HK-2 (cell line): ENCODE data around the gene ATP2A3.
"Not testable (repeated sequence)": the region's sequence is repeated elsewhere in the genome, so short reads cannot be mapped to it uniquely, and the experiment has no call there.

ENCODE experiments used
- DNase-seq: peaks from one replicate; pipeline ENCODE4 v3.0.0-alpha.2; 2018; ENCODE audit not compliant: unreplicated experiment

The ATP2A3 gene

DNA sequence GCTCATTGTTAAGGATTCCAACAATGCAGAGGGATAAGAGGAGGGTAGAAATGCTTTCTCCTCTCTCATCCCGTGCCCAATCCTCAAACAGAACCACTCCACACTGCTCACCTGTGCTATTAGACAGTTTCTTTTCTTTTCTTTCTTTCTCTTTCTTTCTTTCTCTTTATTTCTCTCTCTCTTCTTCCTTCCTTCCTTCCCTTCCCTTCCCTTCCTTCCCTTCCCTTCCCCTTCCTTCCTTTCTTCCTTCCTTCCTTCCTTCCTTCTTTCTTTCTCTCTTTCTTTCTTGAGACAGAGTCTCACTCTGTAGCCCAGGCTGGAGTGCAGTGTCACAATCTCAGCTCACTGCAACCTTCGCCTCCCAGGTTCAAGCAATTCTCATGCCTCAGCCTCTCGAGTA, 27.5 kb upstream of the ATP2A3 start:
- not testable (repeated sequence) for DNase-seq

DNA sequence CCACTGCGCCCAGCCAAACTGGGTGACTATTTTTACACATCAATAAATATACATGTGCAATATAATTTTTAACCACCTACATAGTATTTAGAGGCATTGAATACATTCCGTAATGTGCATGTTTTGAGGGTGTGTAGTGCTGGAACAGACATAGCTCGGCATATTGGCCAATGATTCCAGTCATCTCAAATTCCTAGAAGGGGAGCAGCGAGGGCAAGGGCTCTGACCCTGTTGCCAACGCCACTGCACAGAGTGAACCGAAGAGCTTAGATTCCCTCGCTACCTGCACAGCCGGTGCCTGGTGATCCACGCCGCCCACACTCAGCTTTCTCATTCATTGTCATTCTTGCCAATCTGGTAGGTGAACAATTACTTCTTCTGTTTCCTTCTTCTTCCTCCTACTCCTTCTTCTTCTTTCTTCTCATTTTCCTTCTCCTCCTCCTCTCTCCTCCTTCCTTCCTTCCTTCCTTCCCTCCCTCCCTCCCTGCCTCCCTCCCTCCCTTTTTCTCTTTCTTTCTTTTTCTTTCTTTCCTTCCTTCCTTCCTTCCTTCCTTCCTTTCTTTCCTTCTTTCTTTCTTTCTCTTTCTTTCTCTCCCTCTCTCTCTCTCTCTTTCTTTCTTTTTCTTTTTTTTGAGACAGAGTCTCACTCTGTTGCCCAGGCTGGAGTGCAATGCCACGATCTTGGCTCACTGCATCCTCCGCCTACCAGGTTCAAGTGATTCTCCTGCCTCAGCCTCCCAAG, 26.3 kb upstream of the ATP2A3 start:
- no peak for DNase-seq

DNA sequence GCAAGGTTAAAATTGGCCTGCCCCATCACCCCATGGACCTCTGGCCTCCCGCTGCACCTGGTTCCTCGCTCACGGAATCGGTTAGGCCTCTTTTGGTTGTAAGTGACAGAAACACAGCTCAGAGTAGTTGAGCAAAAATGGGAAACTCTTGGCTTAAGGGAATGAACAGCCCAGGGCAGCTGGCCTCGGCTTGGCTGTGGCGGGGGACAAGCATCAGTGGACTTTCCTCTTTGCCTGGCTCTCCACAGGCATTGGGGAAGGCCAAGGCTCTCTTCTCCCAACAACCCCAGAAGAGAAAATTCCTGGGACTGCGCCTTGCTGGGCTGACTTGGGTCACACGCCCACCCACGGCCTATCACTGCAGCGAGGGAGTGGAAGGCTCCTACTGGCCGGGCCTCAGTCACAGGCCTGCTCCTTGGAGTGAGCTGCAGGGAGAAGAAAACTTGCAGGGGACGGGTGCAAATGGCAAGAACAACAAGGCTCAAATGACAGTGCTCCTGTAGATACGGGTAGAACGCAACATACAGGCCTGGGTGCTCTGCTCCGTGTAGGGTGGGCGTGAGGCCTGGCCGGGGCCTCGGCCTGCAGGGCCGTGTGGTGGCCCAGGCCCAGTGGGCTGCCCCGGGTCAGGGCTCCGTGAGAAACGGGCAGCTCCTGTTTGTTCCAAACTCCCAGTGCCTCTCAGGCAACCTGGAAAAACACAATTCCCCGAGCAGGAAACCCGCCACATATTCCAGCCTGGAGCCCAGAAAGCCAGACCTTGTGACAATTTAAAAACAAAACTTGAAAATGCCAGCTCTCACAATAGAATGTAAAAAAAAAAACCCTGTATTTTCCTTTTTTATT, 25.0 kb upstream of the ATP2A3 start:
- DNase-seq: no peak

- DNase-seq: no peak
These were observed 24.2 kb upstream of the ATP2A3 start for GRCh38 chr17:3988297-3989040.

DNA sequence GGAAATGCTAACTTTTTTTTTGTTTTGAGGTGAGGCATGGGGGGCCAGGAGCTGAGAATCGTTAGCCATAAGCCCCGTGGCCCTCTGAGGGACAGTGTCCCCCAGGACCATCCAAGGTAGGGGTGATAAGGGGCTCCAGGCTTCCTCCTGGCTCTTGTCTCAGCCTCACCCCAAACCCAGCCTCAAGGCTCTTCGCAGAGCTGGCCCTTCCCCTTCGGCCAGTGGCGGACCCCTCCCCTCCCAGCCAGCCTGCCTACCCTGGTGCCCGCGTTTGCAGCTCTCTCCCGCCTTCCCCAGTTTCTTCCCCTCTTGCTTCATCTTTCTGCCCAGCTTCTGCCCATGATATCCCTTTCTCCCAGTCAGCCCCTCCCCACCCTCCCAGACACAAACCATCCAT, 22.7 kb upstream of the ATP2A3 start:
- DNase-seq: no peak

DNA sequence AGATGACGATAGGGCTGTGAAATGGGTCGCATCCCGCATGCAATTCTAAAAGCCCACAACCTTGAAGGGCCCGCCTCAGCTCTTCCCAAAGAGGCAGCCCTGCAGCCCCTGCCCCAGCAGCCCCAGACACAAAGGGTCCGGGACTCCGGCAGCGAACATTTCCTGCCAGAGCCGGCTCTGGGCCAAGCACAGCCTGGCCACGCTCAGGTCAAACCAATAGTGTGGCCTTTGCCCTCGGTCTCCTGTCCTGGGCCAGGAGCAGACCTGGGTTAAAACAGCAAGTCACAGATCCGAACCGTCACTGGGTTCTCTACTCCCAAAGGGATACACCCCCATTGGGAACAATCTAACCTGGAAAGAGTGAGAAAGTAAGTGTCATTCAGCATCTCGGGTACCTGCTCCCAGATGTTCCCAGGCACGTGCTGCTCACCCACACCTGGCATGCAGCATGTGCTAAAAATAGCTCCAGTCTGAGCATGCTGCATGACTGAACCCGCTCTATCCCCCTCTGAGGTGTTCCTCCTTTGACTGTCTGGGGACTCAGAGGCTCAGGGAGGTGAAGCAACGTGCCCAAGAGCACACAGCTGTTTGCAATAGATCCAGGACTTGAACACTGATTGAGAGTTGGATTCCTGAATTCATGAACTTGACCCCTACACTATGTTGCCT, 22.2 kb upstream of the ATP2A3 start:
- no peak for DNase-seq

GRCh38 chr17:3985846-3986245, 21.6 kb upstream of the ATP2A3 start:
- no peak for DNase-seq

DNA sequence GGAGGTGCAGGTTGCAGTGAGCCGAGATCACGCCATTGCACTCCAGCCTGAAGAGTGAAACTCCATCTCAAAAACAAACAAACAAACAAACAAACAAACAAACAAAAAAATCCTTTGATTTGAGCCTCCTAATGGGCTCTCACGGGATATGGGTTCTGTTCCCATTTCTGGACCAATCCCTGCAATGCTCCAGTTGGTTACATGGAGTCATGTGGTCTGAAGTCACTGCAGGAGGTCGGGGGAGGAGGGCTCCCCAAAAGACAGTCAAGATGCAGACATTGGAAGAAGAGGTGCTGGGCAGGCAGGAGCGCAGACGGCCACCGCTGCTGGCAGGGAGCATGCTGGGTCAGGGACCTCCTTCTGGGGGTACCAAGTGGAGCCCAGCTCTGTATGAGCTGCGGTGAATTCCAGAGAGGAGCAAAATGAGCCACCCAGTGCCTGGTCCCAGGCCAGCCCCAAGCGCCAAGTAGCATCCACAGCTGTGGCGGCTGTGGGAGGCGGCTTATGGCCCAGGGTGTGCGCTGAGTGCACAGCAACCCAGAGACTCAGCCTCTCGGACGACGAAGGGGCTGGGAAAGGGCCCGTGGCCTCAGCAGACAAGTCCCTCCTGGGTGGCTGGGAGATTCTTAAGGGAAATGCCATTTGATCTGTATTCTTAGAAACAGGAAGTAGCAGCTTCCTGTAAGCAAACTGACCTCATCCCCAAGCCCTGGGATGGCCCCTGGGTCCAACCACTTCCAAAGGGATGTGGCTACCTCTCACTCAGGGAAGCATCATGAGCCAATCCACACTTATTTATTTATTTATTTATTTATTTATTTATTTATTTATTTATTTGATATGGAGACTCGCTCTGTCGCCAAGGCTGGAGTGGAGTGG, 19.6 kb upstream of the ATP2A3 start:
- peak; percentile 28 for DNase-seq

- DNase-seq: no peak
These were observed 18.3 kb upstream of the ATP2A3 start for GRCh38 chr17:3982541-3983017.

DNA sequence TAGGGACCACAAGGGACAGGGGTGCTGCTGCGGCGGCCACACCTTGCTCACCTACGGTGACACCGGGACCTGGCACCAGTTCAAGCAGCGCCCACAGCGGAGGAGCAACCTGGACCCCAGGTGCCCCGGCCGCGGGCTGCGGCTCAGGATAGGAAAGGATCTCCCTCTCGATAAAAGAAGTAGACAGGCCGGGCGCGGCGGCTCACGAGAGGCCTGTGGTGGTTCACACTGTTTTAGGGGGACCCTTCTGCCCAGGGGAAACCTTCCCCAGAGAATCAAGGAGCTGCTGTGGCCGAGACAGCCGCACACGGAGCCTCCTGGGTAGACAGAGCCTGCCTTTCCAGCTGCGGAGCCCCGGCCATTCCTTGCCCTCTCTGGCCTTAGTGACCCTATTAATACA, 17.9 kb upstream of the ATP2A3 start:
- no peak for DNase-seq

GRCh38 chr17:3981455-3981854, 17.2 kb upstream of the ATP2A3 start:
- no peak for DNase-seq

DNA sequence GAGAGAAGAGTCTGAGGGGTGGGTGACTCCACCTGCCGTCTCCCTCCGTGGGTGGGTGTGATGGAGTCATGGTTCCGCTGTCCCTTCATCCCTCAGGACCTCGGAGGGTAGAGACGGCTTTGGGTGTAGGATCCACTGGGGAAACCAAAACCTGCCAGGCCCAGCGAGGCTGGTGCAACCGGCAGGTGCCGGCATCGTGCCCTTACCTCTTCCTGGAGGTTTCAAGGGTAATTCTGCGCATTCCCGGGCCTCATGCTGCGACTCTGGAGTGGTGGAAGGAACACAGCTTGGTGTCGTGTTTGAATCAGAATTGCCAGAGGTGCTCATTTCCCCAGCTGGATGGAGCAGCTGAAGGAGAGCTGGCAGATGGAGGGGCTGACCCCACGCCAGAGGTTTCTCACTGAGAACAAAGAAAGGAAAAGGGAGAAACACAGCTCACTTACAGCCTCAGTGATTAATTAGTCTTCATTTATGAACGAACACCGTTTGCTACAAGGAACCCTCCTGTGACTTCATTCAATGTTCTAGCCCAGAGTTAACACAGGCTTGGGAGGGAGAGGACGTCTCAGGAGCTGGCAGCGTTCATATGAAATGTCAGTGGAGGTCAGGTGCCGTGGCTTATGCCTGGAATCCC, 16.3 kb upstream of the ATP2A3 start:
- DNase-seq: no peak

- DNase-seq: no peak
These were observed 15.0 kb upstream of the ATP2A3 start for GRCh38 chr17:3979290-3979611.

DNA sequence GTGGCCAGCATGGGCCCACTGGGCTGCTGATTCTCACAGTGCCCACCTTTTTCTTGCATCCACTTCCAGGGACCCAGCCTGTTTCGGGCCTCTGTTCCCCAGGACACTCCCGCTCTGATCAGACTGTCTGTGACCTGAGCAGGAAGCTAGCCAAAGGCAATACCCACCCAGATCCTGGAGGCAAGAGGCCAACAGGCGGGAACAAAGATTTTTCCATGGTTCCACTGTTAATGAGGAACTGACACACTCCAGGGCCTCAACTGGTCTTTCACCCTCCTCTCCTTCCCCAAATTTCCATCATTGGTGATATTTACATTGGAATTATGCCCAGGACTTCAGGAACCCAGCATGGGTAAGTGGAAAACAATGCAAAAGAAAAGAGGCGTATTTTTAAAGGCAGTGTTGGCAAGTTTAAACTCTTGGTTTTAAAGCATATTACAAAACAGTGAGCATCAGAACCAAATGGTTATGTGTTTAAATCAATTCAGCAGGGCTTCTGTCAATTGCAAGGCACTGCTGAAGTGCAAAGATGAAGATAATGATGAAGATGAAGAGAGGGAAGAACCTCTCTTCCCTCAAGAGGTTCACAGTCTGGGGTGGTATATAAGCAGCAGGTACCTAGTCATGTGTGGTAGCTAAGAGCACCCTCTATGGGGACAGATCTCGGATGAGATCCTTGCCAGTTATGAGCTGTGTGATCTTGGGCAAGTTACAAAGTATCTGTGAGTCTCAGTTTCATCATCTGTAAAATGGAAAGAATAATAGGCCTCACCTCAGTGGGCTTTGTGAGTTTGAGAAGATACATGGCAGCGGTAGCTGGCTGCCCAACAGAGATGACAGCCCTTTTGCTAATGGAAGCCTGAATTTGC, 14.4 kb upstream of the ATP2A3 start:
- no peak for DNase-seq

- DNase-seq: no peak
These were observed 13.2 kb upstream of the ATP2A3 start for GRCh38 chr17:3977387-3977786.

- no peak for DNase-seq
These were observed 12.5 kb upstream of the ATP2A3 start for GRCh38 chr17:3976675-3977171.

DNA sequence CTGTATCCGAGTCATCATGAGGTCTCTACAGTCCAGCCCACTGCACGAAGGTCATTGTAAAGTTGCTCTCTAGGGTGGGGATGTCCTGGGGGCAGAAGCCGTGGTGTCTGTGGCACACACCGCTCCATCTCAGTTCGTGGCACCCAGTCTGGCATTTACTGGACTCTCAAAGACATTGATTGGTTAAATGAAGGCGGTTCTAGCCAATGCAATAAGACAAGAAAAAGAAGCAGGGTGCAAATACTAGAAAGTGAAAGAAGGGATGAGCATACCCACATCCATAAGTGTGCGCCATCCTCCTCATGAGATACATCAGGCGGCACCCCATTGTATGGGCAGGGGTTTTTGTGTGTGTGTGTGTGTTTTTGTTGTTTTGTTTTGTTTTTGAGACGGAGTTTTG, 10.7 kb upstream of the ATP2A3 start:
- DNase-seq: no peak

- no peak for DNase-seq
These were observed 10.0 kb upstream of the ATP2A3 start for GRCh38 chr17:3974138-3974687.
